ENCODE results near the gene CD81.
A peak's percentile ranks its signal among the peaks of the same experiment; 100 is the strongest.

CD81 gene

DNA sequence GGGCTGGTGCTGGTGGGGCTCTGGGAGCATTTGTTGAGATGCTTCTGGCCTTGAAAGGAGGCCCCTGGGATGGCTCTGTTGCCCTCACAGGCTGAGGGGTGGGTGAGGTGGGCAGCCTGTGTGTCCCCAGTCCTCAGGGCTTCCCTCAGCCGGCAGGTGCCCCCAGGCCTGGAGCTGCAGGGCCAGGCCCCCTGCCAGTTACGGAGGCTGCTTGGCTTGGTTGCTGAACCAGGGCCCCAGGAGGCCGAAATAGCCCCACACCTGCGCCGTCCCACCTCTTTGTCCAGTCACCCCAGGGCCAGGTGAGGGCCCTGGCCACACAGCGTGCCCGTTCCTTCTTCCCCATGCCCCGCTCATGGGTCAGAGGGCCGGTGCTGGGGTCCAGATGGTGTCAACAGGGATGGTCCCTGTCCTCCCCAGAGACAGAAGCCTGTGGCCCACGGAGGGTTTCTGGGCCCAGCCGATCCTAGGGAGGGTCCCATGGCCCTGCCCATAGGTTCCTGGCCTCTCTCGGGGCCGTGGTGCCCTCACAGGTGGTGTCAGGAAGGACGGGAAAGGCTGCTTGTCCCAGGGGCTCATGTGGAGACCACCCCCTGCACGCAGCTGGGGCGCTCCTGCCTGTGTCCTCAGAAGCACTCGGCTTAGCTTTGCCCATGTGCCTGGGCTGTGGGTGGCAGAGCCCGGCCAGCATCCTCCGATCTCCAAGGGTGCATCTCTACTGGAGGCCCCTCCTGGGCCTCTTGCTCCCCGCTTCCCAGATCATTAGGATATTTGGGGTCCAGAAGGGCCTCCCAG is 14.3 kb downstream of the CD81 start:
- DNase-seq = no peak

DNA sequence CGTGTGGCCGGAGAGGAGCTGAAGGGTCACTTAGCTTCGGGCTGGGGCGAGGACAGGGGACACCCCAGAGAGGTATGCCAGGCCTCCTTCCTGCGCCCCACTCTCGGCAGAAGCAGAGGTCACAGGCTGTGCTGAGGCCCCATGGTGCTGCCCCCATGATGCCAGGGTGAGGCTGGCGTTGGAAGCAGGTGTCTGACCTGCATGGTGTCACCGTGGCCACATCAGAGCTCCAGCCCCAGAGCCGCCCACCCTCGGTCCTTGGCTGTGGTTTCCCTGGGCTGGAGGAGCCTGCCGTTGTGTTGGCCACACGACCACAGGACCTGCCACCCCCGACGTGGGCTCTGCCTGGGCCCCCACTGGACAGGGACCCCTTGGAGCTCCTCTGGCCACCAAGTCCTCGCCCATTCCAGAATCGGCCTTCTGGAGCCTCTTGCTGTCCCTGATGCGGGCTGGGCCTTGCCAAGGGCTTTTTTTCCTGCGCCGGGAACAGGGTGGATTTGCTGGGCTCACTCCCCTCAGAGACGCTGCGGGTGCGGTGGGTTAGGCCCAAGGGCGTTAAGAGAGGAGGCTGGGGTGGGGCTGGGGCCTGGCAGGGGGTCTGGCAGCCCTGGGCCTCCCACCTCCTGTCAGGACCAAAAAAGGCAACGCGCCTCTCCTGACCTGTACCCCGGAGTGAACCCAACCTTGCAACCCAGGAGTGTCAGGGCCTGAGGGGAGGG is 15.3 kb downstream of the CD81 start:
- DNase-seq = no peak

DNA sequence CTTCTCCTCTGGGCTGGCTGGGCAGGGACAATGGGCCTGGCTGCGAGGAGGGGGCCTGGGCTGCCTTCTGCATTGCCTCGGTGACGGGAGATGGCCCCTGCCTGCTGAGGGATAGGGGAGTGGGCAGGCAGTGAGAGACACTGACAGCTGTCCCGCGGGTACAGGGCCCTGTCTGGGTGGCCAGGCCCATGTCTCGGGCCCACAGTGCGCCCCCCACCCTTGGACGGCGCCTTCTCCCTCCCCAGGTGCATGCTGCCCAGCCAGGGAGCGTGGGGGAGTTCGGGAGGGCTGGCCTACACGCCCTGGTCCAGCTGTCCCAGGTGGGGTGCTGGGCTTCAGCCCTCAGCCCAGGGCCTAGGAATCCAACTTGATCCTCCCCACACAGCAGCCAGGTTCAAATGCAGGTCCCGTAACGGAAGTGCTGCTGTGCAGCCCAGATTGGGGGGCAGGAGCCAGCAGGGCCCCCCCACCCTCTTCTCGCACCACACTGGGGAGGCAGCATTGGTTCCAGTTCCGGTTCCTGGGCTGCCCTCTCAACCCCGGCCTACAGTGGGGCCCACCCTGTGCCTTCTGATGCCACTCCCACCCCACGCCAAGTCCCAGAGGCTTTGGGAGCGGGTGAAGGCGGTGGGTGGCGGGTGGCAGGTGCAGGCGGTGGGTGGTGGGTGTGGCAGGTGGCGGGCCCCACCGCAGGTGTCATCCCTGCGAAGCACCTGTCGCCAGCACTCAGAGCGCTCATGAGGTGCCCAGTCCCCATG is 16.2 kb downstream of the CD81 start:
- DNase-seq = no peak

DNA sequence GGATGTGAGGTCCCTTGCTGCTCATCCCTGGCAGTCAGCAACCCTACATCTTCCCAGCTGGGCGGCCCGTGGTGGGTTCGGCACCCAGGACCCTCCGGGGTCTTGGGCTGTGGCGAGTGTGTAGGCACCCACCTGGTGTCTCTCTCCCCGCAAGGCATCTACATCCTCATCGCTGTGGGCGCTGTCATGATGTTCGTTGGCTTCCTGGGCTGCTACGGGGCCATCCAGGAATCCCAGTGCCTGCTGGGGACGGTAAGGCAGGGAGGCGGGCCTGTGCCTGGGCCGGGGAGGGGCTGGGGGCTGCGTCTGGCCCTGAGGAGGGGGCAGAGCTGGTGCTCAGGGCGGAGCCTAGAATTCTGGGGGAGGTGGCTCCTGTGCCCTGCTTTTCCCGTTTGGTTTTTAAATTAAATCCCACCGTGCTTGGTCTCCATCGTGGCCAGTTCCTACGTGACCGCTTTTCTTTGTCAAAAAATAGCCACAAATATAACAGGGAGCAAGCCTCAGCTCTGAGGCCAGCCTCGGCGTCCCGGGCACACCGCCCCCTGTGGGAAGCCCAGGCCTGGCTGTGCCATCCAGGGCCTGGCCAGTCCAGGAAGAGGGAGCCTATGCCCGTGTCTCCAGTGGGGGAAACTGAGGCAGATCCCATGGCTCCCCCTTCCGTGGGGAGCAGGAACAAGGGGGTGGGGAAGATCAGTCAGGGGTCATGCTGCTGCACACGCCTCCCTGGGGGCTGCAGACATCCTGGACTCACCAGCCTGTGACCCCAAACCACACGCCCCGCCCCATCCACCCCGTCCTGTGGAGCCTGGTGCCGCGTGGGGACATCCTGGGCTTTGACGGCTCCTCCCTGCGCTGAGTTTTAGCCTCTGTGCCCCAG is 17.1 kb downstream of the CD81 start:
- DNase-seq = no peak

DNA sequence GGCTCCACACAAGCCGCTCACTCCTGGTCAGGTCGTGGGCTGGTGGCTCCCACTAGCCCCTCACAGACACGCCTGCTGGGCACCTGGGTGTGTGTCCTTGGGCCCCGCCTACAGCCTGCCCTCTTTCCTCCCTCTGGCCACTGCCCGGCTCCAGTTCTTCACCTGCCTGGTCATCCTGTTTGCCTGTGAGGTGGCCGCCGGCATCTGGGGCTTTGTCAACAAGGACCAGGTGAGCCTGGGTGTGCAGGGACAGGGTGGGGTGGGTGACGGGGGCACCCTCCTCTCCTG is 17.7 kb downstream of the CD81 start:
- no peak for DNase-seq

DNA sequence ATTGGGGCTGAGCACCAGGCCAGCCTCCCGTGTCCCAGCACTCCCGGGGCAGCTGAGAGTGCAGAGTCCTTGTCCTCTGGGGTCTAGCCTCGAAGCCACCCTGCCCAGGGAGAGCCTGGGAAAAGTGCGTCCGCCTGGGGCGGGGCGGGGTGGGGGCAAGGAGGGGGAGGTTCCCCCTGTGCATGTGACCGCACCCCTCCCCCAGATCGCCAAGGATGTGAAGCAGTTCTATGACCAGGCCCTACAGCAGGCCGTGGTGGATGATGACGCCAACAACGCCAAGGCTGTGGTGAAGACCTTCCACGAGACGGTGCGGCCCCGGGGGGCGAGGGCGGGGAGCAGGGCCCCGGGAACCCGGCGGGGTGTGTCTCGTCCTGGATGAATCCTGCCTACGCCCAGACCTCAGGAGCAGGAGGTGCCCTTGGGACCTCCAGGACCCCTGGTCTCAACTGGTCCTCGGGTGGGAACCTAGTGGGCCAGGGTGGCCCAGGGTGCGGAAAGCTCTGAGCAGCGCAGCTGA is 18.2 kb downstream of the CD81 start:
- no peak for DNase-seq

DNA sequence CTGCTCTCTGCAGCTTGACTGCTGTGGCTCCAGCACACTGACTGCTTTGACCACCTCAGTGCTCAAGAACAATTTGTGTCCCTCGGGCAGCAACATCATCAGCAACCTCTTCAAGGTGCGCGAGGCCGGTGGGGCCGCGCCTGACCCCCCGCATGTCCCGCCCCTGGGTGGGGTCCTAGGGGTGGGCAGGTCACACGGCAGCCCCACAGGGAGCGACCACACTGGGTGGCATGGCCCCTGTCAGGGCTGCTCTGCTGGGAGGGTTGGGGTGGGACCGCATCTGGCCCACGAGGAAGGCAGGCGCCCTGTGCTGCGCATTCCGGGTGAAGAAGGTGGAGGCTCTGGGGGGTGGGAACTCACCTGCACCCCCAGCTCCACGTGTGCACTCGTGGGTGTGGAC is 18.7 kb downstream of the CD81 start:
- no peak for DNase-seq

DNA sequence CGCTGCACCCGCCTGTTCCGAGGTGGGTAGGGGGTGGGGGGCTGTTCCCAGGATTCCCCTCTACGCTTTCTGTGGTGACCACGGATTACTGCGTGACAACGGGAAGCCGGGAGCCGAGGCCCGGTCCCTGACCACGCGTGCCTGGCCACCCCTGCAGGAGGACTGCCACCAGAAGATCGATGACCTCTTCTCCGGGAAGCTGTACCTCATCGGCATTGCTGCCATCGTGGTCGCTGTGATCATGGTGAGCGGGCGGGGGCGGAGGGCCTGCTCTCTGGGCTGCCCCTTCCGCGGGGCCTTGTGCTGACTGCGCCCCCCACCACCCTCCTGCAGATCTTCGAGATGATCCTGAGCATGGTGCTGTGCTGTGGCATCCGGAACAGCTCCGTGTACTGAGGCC is 19.4 kb downstream of the CD81 start:
- no peak for DNase-seq

DNA sequence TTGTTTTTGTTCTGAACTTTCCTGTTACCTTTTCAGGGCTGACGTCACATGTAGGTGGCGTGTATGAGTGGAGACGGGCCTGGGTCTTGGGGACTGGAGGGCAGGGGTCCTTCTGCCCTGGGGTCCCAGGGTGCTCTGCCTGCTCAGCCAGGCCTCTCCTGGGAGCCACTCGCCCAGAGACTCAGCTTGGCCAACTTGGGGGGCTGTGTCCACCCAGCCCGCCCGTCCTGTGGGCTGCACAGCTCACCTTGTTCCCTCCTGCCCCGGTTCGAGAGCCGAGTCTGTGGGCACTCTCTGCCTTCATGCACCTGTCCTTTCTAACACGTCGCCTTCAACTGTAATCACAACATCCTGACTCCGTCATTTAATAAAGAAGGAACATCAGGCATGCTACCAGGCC is 19.9 kb downstream of the CD81 start:
- no peak for DNase-seq

DNA sequence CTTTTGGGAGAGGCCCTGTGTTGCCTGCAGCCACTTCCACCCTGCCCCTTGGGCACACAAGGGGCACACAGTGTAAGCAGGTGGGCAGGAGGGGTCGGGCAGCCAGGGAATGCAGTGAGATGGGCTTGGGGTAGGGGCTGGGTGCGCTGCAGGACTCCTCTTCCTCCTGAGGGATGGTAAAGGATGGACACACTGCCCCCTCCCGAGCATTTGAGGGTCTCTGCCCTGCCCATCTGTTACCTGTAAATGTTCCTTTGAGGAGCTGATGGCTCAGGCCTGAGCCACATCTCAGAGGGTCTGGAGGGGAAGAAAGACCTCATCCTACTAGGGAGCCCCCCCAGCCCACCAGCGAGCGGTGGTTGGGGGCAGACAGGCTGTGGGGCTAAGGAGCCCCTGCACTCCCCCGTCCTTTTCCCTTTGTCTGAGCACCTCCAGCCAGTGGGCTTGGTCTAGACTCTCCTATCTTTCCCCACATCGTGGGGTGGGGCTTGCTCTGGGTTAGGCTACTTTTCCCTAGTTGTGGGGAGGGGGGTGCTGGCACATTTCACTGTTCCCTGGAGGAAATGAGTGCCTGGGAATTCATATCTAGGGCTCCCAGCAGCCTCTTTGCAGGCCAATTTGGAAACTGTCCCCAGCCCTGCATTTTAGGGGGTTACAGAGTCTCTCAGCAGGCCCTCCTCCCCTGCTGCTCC is 21.7 kb downstream of the CD81 start:
- DNase-seq = no peak

DNA sequence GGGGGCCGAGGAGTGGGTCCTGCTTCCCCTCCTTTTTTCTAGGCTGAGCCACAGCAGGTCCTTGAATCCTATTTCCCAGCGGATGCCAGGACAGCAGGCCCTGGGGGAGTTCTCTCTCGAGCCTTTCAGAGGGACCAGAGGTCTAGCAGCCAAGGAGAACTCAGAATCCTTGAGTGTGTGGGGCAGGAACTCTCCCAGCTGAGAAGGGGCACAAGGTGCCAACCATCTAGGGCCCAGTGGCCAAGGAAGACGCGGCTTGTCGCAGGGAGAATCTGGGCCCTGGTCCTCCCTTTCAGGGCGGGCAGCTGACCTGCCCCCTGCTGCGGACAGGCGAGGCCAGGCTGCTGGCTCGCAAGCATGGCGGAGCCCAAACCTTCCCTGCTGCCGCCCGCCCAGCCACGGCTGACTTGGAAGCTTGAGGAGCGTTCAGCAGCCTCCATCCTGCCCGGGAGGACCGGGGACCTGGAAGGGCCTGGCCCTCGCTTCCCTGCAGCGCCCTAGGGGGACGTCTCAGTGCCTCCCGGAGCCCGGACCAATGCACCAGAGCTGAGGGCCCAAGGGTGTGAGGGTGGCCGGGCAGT is 22.5 kb downstream of the CD81 start:
- no peak for DNase-seq

DNA sequence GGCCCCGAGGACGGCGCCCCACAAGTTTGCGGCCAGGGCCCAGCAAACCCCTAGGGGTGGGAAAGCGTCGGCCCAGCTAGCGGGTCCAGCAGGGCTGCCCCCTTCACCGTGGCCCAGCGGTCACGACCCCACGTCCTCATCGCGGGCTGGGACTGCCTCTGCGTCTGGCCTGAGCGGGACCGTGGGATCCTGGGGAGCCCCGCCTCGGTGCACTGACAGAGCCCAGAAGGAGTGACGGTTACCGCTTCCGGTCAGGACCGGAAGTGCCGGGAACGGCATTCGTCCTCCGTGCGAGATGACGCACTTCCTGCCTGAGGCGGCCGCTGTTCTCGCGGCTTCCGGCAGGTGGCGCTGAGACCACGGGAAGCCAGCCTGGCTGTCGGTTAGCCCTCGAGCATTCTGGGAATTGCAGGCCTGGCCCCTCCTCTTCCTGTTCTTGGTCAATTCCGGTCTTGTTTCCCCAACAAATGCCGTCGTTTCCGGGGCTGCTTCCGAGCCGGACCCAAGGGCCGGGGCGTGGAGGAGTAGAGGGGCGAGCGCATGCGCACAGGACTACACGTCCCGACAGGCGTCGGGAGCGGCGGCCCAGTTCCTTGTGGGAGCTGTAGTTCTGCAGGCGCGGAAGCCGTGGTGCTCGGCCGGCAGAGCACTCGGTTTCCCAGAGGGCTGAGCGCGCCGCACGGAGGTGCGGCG is 23.1 kb downstream of the CD81 start, which contains the start of gene TSSC4:
TSS of gene TSSC4 (plus strand) at position 682 of the 693 bp plus-strand sequence. CDS start 1,884 bp downstream, outside the sequence.
- peak; percentile 100 for DNase-seq

DNA sequence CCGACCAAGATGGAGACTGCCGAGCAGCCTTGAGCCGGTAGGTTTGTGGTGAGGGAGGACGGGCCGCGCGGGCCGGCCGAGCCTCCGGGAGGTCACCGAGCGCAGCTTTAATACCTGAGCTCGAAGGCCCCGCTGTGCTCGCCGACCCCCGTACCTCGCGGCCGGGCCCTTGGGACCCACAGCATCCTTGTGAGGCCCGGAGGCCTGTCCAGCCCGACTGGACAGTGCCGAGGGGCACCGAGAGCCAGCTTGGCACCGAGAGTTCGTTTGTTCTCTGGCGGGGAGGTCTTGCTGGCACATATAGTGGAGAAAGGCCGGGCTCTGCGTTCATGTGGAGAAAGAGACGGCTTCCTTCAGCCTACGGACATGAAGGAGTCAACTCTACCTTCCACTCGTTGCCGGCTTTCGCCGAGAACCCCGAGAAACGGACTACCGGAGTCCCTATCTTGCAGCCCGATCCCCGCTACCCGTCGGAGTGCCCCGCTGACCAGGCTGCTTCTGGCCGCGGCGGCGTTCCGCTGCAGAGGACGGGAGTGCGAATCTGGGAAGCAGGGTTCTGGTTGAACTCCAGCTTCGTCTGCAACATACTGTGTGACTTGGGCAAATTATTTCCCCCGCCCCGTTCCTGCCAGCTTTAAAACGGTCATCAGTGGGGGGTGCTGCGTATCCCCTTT is 23.8 kb downstream of the CD81 start:
- DNase-seq = no peak

DNA sequence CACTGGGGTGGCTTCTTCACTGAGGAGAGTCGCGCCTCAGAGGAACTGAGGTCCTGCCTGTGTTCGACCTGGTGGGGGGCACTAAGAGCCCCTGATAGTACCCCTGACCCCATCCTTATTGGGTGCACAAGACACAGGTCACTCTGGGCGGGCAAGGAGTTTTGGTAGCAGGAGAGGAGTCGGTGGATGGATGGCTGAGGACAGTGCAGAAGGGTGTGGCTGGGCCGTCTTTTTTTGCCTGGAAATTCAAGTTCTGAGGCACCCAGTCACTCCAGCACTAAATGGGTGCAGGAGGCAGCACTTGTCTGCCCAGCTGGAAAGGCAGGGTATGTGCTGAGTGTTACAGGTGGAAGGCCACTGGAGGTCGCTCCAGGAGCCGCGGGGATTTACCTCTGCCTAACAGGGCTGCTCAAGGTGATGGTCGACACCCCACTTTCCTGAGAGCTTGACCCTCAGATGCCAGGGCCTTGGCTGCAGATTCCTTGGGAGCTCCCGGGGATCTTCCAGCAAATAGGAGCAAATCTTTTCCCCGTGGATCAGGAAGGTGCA is 24.4 kb downstream of the CD81 start:
- DNase-seq = no peak

DNA sequence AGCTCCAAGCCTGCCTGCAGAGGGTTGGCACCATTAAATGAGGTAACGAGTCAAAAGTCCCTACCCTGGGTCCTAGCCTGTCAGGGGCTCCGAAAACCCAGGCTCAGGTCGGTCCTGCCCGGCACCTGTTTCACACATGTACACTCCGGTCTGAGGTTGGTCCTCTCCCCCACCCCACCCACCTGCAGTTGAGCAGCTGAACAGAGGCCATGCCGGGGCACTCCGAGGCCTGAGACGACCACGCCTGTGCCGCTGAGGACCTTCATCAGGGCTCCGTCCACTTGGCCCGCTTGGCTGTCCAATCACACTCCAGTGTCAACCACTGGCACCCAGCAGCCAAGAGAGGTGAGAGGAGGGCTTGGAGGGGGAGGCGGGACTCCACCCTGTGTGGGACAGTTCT is 25.0 kb downstream of the CD81 start:
- DNase-seq = no peak

DNA sequence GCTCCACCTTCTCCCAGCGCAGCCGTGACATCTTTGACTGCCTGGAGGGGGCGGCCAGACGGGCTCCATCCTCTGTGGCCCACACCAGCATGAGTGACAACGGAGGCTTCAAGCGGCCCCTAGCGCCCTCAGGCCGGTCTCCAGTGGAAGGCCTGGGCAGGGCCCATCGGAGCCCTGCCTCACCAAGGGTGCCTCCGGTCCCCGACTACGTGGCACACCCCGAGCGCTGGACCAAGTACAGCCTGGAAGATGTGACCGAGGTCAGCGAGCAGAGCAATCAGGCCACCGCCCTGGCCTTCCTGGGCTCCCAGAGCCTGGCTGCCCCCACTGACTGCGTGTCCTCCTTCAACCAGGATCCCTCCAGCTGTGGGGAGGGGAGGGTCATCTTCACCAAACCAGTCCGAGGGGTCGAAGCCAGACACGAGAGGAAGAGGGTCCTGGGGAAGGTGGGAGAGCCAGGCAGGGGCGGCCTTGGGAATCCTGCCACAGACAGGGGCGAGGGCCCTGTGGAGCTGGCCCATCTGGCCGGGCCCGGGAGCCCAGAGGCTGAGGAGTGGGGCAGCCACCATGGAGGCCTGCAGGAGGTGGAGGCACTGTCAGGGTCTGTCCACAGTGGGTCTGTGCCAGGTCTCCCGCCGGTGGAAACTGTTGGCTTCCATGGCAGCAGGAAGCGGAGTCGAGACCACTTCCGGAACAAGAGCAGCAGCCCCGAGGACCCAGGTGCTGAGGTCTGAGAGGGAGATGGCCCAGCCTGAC is 26.0 kb downstream of the CD81 start:
- DNase-seq = no peak

DNA sequence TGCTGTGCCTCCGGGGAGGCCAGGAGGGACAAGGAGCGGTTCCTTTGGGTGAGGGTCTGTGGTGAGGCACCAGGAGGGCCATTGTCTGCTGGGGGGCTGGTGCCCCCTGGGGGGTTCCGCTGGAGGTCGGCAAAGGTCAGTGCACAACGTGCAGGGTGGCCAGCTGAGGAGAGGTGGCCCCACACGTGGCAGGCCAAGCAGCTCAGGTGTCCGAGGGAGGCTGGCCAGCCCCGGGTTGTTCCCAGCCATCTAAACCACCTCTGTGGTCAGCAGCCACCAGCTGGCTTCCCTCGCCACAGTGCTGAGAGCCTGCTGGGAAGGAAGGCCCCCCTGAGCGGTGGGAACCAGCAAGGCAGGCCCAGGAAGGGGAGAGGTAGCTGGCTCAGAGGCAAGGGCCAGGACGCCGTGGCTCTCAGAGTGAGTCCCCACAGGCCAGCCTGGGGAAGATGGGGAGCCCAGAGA is 27.7 kb downstream of the CD81 start:
- DNase-seq = no peak

DNA sequence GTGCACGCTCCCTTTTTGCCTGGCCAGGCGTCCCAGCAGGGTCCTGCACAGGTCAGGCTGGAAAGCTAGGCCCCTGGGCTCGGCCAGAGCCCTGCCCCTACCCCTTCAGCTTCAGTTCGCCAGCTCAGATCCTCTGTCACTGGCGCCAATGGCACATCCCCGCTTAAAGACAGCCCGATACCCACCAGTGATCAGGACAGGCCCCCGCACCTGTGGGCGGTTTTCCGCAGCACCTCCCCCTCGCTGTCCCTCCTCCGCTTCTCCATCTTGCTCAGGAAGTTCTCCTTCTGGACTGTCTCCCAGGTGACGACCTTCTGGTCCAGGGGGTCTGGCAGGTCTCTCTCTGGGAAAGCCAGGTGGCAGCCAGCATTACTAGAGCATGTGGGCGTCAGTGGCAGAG is 29.3 kb downstream of the CD81 start:
- no peak for DNase-seq

DNA sequence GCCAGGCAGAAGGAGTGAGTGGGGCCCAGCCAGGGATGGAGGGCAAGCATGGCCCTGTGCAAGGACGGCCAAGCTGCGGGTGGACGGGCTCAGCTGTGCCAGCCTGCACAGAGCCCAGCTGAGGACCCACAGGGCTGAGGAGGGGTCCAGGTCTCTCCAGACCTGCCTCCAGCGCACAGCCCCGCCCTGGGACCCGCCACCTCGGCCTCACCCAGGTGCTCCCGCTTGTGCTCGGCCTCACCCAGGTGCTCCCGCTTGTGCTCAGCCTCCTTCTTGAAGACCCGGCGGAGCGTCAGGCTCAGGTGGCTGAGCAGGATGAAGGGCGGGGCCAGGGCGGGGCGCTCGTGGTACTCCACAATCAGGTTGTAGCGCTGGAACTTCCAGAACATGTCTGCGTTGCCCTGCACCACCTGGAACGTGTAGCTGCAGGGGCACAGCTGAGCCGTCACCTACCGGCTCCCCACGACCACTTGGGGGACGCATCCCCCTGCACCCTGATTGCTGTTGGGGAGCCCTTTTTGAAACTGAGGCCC is 29.8 kb downstream of the CD81 start:
- DNase-seq = no peak

Data from NCI-H1105 (cell line).